Type B pancreatic cell (in vitro differentiated cells): ENCODE results near the gene MAP2K5. TPM values are rescaled to one million over a fixed set of nuclear protein-coding genes. Genes with fewer than 3 reads are reported as not detected.

Experiments used
- DNase-seq: peaks from one replicate; pipeline ENCODE4 v3.0.0; 2021; ENCODE audit warnings: mixed read lengths; ENCODE audit not compliant: unreplicated experiment; ENCODE audit errors: extremely low spot score
- H3K27ac Mint-ChIP-seq: 2 replicates; pipeline ENCODE4 v1.8.0; 2021; ENCODE audit warnings: mild to moderate bottlenecking, mixed read lengths
- H3K27me3 Mint-ChIP-seq: 2 replicates; pipeline ENCODE4 v1.8.0; 2021; ENCODE audit warnings: mixed read lengths
- H3K36me3 Mint-ChIP-seq: 2 replicates; pipeline ENCODE4 v1.8.0; 2021; ENCODE audit warnings: mixed read lengths
- H3K4me1 Mint-ChIP-seq: one replicate; pipeline ENCODE4 v1.8.0; 2021; ENCODE audit warnings: mixed read lengths; ENCODE audit not compliant: unreplicated experiment
- H3K4me3 Mint-ChIP-seq: 2 replicates; pipeline ENCODE4 v1.8.0; 2021; ENCODE audit warnings: mild to moderate bottlenecking, mixed read lengths
- H3K9me3 Mint-ChIP-seq: 2 replicates; pipeline ENCODE4 v1.8.0; 2021; ENCODE audit warnings: mixed read lengths
- total RNA-seq: library from RNA; stranded (reverse); gene quantifications from 2 replicates; pipeline ENCODE4 v1.2.1, GENCODE V29; 2021; ENCODE audit warnings: low replicate concordance
- TF ChIP-seq, protein P1 (sequence below): fragments of 200-600 bp; sonication (generic); conservative IDR thresholded peaks from 2 replicates; pipeline ENCODE4 v1.5.0; 2021; ENCODE audit warnings: antibody characterized with exemption, mild to moderate bottlenecking

MAP2K5 gene
- total RNA-seq, 1 donor from 2014 or later = 21.8 TPM

GRCh38 chr15:67515557-67515956, 26.9 kb upstream of the MAP2K5 start:
- H3K4me1 Mint-ChIP-seq = peaks cover 7% of the 10 kb centered on the region
- no peak overlapping the region for H3K4me3 Mint-ChIP-seq
- DNase-seq = no peak
- H3K27me3 Mint-ChIP-seq = no peaks in the 10 kb centered on the region
- H3K36me3 Mint-ChIP-seq = peaks cover 19% of the 10 kb centered on the region
- no peaks in the 10 kb centered on the region for H3K9me3 Mint-ChIP-seq
- no peak overlapping the region for H3K27ac Mint-ChIP-seq
- TF ChIP-seq, protein P1, sequence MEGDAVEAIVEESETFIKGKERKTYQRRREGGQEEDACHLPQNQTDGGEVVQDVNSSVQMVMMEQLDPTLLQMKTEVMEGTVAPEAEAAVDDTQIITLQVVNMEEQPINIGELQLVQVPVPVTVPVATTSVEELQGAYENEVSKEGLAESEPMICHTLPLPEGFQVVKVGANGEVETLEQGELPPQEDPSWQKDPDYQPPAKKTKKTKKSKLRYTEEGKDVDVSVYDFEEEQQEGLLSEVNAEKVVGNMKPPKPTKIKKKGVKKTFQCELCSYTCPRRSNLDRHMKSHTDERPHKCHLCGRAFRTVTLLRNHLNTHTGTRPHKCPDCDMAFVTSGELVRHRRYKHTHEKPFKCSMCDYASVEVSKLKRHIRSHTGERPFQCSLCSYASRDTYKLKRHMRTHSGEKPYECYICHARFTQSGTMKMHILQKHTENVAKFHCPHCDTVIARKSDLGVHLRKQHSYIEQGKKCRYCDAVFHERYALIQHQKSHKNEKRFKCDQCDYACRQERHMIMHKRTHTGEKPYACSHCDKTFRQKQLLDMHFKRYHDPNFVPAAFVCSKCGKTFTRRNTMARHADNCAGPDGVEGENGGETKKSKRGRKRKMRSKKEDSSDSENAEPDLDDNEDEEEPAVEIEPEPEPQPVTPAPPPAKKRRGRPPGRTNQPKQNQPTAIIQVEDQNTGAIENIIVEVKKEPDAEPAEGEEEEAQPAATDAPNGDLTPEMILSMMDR = no peak

- DNase-seq = no peak
- TF ChIP-seq, protein P1 = no peak
- H3K9me3 Mint-ChIP-seq = no peaks in the 10 kb centered on the region
- peaks cover 15% of the 10 kb centered on the region for H3K4me1 Mint-ChIP-seq
- H3K27ac Mint-ChIP-seq = peak overlapping the region; percentile 81
- no peaks in the 10 kb centered on the region for H3K27me3 Mint-ChIP-seq
- no peaks in the 10 kb centered on the region for H3K36me3 Mint-ChIP-seq
- H3K4me3 Mint-ChIP-seq = peak overlapping the region; percentile 87
These were observed 22.0 kb upstream of the MAP2K5 start for GRCh38 chr15:67520321-67521028.

DNA sequence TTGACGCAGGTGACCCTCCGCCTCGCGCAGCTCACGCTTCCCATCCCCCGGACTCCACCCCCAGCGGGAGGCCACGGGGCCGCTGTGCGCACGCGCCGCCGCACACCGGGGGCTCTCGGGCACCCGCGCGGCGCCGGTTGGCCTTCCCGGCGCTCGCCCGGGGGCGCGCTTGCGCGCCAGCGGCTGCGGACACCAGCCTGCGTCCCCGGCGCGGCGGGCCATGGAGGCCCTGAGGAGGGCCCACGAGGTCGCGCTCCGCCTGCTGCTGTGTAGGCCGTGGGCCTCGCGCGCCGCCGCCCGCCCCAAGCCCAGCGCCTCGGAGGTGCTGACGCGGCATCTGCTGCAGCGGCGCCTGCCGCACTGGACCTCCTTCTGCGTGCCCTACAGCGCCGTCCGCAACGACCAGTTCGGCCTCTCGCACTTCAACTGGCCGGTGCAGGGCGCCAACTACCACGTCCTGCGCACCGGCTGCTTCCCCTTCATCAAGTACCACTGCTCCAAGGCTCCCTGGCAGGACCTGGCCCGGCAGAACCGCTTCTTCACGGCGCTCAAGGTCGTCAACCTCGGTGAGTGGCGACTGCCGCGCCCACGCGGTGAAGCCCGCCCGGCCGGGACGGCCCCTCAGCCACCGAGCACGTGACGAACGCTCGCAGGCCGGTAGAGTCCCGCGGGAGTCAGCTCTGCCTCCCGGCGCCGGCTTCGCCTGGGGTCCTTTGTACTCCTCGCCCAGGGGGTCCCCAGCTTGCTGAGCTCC, 21.3 kb upstream of the MAP2K5 start, which contains the start of gene C15orf61:
TSS of gene C15orf61 (plus strand) at position 103 of the 754 bp plus-strand sequence. CDS start at position 221, 118 bp downstream.
- Mint-ChIP-seq H3K27me3 (no peaks in the 10 kb centered on the region), H3K4me1 (peaks cover 15% of the 10 kb centered on the region), H3K36me3 (no peaks in the 10 kb centered on the region), H3K9me3 (no peaks in the 10 kb centered on the region), H3K27ac (peak within 1 kb of the TSS; percentile 91), H3K4me3 (peak within 1 kb of the TSS; percentile 93)
- TF ChIP-seq, protein P1 = peak; percentile 15
- peak; percentile 87 for DNase-seq

DNA sequence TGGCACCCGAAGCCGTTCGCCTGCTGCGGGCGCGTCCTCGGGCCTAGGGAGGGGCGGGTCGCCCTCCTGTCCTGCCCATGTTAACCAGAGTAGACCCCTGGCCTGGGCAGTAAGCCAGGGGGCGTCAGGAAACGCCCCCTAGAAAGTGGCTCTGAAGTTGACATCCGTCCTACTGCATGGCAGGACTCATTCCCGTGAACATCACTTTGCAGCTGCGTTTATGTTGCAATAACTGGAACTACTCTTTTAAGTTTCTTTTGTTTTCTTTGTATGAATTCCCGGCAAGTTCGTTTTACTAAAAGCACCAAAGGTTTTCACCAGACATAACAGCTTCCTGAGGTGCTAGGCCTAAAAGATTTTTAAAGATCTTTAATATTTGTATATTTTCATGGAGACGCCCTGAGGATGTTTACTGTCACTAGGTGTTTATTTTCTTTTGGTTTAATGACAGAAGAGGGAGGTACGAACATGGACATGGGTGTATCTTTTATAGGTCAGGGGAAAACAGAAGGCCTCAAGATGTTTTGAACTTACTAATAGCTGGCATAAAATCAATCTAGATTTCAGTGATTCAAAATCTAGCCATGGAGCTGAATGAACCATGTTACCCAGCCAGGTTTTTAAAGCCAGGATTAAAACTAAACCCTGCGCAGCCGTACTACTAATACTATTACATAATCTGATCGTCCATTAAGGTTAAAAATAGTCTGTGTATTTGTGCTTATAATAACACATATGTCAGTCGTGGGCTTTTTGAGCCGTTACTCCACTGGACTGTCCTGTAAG, 20.5 kb upstream of the MAP2K5 start:
- Mint-ChIP-seq H3K4me1 (peaks cover 15% of the 10 kb centered on the region), H3K36me3 (no peaks in the 10 kb centered on the region), H3K27ac (peak overlapping the region; percentile 91), H3K27me3 (no peaks in the 10 kb centered on the region), H3K9me3 (no peaks in the 10 kb centered on the region), H3K4me3 (peak overlapping the region; percentile 93)
- TF ChIP-seq, protein P1 = peak; percentile 12
- no peak for DNase-seq

DNA sequence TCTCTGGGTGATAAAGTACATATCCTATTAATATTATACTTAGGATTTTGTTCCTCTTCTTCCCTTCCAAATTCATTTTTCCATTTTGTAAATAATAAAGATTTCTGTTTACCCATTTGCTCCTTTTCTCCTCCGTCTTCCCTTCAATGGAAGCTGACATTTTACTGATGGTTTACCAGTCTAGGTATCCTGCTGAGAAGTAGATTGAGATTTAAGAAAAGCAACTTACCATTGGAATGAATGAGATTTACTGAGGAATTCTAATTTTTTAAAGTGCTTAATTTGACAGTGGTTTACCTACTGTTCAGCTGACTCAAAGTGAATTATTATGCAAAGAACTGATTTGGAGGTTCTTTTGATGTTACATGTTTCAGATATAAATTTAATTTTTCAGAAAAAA, 19.2 kb upstream of the MAP2K5 start:
- Mint-ChIP-seq H3K27ac (no peak overlapping the region), H3K27me3 (no peaks in the 10 kb centered on the region), H3K4me1 (peaks cover 19% of the 10 kb centered on the region), H3K36me3 (peaks cover 5% of the 10 kb centered on the region), H3K9me3 (no peaks in the 10 kb centered on the region), H3K4me3 (peak overlapping the region; percentile 93)
- TF ChIP-seq, protein P1 = no peak
- DNase-seq = no peak
